Mesothelial cell of epicardium (in vitro differentiated cells): ENCODE results near the gene PHKB. TPM values are rescaled to one million over a fixed set of nuclear protein-coding genes. Genes with fewer than 3 reads are reported as not detected.

Source experiments
- DNase-seq, 2 experiments: peaks; one replicate each; pipeline ENCODE4 v3.0.0; 2021; ENCODE audit warnings: low spot score in 2 of 2; ENCODE audit not compliant: unreplicated experiment in 2 of 2
- H3K27ac Mint-ChIP-seq: 2 replicates; pipeline ENCODE4 v1.8.0; 2021; ENCODE audit warnings: mixed read lengths
- H3K27me3 Mint-ChIP-seq: 2 replicates; pipeline ENCODE4 v1.8.0; 2021; ENCODE audit warnings: low read depth, mixed read lengths
- H3K36me3 Mint-ChIP-seq: 2 replicates; pipeline ENCODE4 v1.8.0; 2021; ENCODE audit warnings: mixed read lengths
- H3K4me1 Mint-ChIP-seq: 2 replicates; pipeline ENCODE4 v1.8.0; 2021; ENCODE audit warnings: mixed read lengths
- H3K4me3 Mint-ChIP-seq: 2 replicates; pipeline ENCODE4 v1.8.0; 2021; ENCODE audit warnings: mild to moderate bottlenecking, moderate library complexity, mixed read lengths
- H3K9me3 Mint-ChIP-seq: 2 replicates; pipeline ENCODE4 v1.8.0; 2021; ENCODE audit warnings: mixed read lengths
- total RNA-seq: library from RNA; stranded (reverse); gene quantifications from 3 replicates; pipeline ENCODE4 v1.2.1, GENCODE V29; 2021
- TF ChIP-seq, protein P1 (sequence below): fragments of 200-600 bp; sonication (generic); IDR thresholded peaks from one replicate; pipeline ENCODE4 v1.5.0; 2021; ENCODE audit warnings: antibody characterized with exemption; ENCODE audit not compliant: unreplicated experiment

PHKB gene
- total RNA-seq, 1 donor from 2014 or later, result 68.1 TPM

DNA sequence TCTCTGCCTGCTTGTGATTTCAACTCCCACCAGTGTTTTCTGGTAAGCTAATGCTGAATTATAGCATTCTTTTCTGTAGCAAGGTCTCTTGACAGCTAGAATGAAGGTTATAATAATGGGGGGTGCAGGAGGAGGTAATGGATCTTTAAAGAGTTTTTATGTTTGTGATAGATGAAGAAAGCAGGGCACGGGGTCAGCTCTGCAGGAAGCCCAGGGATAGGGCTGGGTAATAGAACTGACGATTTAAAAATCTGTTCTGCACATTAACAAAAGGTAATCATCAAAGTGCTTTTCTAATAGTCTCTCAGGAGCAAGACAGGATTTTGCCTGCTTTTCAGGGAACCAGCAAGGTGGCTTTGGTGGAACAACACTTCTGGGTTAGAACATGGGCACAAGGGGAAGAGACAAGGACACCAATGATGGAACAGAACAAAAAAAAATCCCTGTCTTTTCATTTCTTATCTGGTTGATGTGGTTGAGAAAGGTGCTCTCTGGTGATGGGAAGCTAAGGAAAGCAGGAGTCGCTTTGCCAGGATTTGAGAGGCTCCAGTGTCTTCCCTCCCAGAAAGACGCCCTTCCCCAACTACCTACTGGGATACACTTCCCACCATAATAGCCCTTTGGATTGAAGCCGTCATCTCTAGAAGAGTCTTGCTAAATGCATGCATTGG lies 263.1 kb downstream of the PHKB start:
- Mint-ChIP-seq H3K4me1 (peaks cover 9% of the 10 kb centered on the region), H3K27ac (no peak overlapping the region), H3K9me3 (no peaks in the 10 kb centered on the region), H3K36me3 (no peaks in the 10 kb centered on the region), H3K27me3 (peaks cover 41% of the 10 kb centered on the region), H3K4me3 (no peak overlapping the region)
- no peak for DNase-seq
- TF ChIP-seq, protein P1, sequence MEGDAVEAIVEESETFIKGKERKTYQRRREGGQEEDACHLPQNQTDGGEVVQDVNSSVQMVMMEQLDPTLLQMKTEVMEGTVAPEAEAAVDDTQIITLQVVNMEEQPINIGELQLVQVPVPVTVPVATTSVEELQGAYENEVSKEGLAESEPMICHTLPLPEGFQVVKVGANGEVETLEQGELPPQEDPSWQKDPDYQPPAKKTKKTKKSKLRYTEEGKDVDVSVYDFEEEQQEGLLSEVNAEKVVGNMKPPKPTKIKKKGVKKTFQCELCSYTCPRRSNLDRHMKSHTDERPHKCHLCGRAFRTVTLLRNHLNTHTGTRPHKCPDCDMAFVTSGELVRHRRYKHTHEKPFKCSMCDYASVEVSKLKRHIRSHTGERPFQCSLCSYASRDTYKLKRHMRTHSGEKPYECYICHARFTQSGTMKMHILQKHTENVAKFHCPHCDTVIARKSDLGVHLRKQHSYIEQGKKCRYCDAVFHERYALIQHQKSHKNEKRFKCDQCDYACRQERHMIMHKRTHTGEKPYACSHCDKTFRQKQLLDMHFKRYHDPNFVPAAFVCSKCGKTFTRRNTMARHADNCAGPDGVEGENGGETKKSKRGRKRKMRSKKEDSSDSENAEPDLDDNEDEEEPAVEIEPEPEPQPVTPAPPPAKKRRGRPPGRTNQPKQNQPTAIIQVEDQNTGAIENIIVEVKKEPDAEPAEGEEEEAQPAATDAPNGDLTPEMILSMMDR, result no peak

DNA sequence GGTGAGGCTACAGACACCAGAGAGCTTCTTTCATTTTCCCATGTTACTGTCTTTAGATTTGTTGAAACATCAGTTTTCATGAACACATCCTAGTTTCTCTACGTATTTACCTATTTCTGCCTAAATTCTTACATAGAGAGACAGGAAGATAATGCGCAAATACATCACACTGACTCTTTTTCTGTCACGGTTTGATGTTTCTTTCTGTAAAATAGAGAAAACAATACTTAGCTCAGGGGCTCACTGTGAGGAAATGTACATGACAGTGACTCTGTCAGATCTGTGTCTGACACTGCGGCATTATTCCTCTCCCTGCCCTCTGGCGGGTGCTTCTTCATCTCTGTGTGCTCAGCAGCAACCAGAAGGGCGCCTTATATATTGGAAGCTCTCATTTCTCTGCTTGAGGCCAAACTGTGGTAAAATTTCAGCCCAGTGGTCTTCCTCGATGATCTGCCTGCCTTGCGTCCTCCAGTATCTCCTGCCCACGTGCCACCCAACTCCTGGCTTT lies 264.1 kb downstream of the PHKB start:
- Mint-ChIP-seq H3K9me3 (no peaks in the 10 kb centered on the region), H3K27ac (no peak overlapping the region), H3K27me3 (peaks cover 41% of the 10 kb centered on the region), H3K4me1 (peaks cover 9% of the 10 kb centered on the region), H3K36me3 (no peaks in the 10 kb centered on the region), H3K4me3 (no peak overlapping the region)
- TF ChIP-seq, protein P1, result no peak
- DNase-seq, result no peak

DNA sequence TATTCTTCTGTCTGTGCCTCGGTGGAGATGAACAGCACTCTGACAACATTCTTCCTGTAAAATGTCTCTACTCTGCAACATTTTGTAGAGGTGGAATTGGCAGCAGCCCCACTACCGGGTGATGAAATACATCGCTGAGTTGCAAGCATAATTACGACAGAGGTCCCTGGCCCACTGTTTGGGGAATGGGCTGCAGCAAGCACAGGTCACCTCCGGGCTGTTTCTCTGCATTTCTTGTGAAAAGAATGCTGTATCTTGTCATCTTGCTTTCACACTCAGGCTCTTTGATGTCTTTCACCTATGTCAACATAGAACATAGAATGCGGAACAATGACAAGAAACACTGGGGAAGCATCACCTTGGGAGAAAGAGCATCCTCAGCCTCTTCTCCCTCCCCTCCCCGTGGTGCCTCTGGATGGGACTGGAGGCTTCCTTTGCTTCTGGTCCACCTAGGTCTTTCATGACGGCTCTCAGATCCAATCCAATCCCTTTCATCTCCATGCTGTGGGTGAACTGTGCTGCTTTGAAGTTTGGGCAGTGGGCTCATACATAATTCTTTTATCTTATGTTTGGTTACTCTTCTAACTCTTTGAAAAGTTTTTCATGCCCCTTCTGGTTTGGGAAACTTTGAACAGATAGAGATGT lies 265.0 kb downstream of the PHKB start:
- Mint-ChIP-seq H3K27me3 (peaks cover 41% of the 10 kb centered on the region), H3K36me3 (no peaks in the 10 kb centered on the region), H3K4me3 (no peak overlapping the region), H3K27ac (no peak overlapping the region), H3K9me3 (no peaks in the 10 kb centered on the region), H3K4me1 (peaks cover 9% of the 10 kb centered on the region)
- DNase-seq, result no peak
- TF ChIP-seq, protein P1, result no peak

DNA sequence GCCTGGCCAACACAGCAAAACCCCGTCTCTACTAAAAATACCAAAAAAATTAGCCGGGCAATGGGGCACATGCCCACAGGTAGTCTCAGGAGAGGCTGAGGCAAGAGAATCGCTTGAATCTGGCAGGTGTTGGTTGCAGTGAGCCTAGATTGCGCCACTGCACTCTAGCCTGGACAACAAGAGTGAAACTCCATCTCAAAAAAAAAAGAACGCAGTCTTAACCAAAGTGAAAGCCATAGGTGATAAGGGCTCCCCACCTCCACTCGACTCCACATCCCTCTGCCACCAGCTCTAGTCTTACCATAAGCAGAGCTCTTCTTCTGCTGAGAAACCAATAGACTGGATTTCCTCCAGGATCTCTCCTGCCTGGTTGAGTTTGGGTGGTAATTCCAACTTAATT lies 266.0 kb downstream of the PHKB start:
- TF ChIP-seq, protein P1, result no peak
- no peak overlapping the region for H3K27ac Mint-ChIP-seq
- peaks cover 38% of the 10 kb centered on the region for H3K27me3 Mint-ChIP-seq

DNA sequence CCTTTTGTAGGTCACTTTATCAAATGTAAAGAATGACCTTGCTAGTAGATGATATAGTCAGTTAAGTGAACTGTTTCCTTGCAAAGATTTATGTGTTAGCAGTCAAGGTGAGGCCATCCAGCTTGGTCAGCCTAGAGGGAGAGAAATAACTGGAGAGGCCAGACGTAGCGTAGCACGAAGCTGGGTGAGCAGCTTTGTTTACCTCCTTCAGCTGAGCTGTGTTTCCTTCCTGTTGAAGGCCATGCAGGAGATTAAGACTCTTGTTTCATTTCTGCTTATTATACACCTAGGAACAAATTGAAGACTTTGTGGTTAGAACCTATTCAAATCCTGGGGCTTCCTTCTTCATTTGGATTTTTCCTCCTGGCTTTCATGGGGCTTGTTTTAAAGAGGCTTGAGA lies 267.1 kb downstream of the PHKB start:
- no peaks in the 10 kb centered on the region for H3K36me3 Mint-ChIP-seq
- H3K4me1 Mint-ChIP-seq, result peaks cover 9% of the 10 kb centered on the region
- H3K27me3 Mint-ChIP-seq, result peaks cover 37% of the 10 kb centered on the region
- H3K27ac Mint-ChIP-seq, result no peak overlapping the region
- DNase-seq, result no peak
- no peaks in the 10 kb centered on the region for H3K9me3 Mint-ChIP-seq
- no peak overlapping the region for H3K4me3 Mint-ChIP-seq
- TF ChIP-seq, protein P1, result no peak

More for the DNA sequence above, 266.0 kb downstream of the PHKB start:
- DNase-seq, result no peak
- Mint-ChIP-seq H3K9me3 (no peaks in the 10 kb centered on the region), H3K36me3 (no peaks in the 10 kb centered on the region), H3K4me3 (no peak overlapping the region), H3K4me1 (peaks cover 9% of the 10 kb centered on the region)
